HK-2 (cell line): Measurements from ENCODE around the gene PYGB.
"Not testable (repeated sequence)": the region's sequence is repeated elsewhere in the genome, so short reads cannot be mapped to it uniquely, and the experiment has no call there.

Experiments
- DNase-seq: peaks from one replicate; pipeline ENCODE4 v3.0.0-alpha.2; 2018; ENCODE audit not compliant: unreplicated experiment

The PYGB gene

DNA sequence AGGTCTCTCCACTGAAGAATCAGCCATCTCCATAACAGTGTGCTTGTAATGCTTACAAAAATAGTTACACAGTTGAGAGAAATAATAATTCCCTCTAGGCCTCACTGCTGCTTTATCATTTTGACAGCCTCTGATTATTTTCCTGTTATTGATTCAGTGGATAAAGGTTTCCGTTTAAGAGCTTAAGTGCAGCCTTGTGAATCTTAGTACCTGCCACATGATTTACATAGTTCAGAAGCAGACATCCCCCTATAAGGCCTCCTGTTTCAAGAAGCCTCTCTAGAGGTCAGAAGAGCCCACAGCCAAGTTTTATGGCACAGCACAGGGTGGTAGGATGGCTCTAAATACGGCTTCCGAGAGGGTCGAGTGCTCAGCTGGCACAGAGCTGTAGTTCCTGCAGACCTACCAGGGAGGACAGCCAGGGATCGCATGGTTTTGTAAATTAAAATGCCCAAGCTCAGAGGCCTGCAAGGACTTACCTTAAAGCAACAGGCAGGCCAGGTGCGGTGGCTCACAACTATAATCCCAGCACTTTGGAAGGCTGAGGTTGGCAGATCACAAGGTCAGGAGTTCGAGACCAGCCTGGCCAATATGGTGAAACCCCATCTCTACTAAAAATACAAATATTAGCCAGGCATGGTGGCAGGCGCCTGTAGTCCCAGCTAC lies 17.6 kb upstream of the PYGB start:
- DNase-seq = no peak

DNA sequence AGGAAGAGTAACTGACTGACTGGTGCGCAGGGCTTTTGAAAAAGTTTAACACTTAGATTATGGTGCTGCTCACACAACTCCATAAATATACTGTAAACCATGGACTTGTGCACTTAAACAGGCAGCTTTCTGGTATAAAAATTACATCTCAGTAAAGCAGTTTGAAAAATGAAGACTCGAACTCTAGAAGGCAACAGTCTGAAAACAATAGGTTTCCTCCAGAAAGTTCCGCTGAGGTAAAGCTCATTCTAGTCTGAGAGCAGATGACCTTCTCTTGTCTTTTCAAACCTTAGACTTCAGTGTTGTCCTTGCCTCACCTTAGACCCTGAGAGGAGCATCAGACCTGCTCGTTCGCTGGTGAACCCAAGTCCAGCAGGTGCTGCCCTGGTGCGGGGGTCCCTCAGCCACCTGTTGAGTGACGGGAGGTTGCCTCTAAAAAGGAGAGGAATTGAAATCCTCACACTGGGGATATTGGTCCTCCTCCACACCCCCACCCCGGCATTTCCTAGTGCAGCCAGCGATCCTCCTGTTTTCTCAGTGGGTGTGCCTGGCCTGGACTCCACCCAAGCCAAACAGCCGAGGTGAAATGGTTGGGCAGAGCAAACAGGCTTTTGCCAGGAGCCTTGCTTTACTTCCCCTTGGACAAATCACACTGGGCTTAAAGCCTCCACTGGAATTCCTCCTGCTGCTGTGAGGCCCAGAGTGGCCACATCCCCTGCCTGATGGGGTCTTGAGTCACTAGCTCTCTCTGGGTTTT lies 14.7 kb upstream of the PYGB start:
- DNase-seq = peak; percentile 66

DNA sequence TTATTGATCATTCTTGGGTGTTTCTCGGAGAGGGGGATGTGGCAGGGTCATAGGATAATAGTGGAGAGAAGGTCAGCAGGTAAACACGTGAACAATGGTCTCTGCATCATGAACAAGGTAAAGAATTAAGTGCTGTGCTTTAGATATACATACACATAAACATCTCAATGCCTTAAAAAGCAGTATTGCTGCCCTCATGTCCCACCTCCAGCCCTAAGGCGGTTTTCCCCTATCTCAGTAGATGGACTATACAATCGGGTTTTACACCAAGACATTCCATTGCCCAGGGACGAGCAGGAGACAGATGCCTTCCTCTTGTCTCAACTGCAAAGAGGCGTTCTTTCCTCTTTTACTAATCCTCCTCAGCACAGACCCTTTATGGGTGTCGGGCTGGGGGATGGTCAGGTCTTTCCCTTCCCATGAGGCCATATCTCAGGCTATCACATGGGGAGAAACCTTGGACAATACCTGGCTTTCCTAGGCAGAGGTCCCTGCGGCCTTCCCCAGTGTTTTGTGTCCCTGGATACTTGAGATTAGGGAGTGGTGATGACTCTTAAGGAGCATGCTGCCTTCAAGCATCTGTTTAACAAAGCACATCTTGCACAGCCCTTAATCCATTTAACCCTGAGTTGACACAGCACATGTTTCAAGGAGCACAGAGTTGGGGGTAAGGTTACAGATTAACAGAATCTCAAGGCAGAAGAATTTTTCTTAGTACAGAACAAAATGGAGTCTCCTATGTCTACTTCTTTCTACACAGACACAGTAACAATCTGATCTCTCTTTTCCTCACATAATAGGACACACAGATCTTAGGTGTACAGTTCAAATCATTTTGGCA lies 13.7 kb upstream of the PYGB start:
- DNase-seq = not testable (repeated sequence)

DNA sequence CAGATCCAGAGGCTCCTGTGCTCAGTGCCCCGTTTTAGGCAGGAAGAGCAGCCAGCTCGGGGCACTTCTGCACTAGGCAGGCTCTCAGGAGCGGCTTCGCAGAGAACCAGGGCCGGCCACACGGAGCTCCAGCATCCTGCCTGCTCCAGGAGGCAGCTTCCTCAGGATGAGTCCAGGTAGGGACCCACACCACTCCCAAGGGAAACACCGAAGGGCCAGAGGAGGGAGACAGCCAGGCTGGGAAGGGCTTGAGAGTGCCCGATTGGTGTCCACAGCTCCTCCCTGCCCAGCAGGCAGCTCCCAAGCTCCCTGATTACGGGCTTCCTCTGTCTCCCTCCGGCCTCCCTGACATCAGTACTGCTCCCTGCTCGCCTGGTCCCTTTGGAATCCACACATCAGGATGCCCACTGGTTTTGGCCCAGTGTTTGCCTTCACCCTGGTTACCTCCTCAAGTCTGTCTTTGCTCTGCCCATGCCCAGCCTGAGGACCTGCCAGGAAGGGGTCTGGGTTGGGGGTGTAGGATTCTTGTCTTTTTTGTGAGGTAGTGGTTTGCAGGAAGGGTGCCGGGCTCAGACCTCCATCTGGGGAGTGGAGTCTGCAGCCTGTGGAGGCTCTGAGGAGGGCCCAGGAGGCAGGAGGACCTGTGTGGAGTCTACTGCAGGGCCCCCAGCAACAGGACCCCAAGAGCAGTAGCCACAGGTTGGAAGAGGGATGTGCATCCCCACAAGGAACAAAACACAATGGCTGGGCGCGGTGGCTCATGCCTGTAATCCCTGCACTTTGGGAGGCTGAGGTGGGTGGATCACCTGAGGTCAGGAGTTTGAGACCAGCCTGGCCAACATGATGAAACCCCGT lies 11.2 kb upstream of the PYGB start:
- no peak for DNase-seq

DNA sequence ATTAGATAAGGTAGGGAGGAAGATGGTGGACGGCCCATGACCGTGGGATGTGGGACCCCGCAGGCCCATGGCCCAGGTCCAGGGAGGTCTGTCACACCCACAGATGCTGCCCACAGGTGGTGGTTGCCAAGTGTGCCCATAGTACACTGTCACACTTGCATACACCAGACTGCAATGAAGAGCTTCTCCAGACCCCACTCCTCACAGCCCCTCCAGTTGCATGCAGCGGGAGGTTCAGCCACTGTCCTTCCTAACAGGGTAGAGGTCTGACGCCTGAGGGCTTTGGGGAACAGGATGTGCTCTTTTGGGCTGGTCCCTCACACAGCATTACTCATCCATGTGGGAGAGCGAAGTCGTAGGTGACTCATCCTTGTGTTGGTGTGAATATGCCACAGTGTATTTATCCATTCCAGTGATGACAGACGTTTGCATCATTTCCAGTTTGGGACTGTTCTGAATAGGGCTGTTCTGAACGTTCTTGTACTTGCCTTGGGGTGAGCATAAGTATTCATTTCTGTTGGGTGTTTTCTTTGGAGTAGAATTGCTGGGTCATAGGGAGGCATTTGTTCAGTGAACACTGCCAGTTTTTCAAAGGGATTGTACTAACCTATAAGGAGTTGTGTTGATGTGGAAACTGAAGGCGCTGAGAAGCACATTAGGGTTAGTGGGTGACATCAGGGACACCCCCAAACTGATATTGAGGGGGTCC lies 10.1 kb upstream of the PYGB start:
- peak; percentile 81 for DNase-seq

DNA sequence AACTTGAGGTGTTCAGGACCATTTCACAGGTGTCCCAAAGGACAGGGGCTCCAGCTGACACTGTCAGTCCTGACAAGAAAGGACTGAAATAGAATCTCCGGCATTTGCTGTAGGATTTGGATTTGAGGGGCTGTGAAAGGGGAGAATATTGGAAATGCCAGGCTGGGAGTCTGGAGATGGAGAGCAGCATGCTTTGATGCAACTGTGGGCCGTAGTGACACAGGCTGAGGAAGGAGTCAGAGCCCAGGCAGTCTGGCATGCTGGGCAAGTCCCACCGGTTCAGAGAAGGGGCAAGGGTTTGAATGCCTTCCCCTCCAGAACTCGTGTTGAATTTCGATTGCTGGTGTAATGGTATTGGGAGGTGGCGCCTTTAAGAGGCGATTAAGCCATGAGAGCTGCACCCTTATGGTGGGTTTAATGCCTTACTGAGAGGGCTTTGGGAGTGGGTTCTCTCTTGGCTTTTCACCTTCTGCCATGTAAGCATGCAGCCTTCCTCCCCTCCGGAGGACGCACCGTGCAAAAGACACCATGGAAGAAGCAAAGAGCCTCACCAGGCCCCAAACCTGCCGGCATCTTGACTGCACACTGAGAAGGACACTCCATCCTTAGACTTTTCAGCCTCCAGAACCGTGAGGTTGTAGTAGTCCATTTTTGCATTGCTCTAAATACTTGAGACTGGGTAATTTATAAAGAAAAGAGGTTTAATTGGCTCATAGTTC lies 9.4 kb upstream of the PYGB start:
- DNase-seq = no peak

DNA sequence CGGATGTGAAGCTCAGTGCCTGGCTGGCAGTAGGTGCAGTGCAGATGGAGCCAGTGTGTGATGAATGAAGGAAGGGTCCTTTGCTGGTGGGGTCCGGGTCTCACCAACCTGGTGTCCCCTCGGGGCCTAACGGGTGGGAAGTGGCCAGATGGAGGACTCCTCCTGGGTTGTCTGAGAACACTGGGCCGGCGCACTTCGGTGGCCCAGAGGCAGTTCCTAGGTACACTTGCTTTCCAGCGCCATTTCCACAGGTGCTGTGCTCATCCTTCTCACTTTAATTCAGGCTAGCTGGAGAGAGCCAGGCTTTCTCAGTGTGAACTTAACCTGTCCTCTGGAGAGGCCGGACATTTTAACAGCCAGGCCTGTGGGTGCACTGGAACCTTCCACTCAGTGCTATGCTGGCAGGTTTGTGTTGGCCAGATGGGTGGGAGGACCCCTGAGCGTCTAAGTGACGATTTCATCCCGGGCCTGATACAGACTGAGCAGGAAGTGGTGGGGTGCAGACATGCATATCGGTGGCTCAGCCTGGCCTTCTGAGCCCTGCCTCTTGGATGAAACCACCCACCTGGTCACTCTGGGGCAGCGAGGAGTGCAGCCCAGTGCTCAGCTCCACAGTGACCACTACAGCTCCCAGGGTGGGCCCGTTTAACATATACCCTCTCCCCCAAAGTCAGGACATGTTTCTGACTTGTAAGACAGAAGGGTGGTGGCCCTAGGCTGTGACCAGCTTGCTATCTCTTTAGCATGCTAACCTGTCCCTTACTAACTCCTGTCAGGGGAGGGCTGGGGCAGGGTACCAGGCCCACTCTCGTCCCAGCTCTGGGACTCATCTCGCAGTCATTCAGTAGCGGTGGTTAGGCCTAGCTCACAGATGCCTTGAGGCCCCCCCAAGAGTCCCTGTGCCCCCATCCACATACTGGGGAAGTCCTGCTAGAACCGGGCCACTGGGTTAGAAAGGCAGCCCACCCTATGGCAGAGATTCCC lies 8.2 kb upstream of the PYGB start:
- peak; percentile 42 for DNase-seq

DNA sequence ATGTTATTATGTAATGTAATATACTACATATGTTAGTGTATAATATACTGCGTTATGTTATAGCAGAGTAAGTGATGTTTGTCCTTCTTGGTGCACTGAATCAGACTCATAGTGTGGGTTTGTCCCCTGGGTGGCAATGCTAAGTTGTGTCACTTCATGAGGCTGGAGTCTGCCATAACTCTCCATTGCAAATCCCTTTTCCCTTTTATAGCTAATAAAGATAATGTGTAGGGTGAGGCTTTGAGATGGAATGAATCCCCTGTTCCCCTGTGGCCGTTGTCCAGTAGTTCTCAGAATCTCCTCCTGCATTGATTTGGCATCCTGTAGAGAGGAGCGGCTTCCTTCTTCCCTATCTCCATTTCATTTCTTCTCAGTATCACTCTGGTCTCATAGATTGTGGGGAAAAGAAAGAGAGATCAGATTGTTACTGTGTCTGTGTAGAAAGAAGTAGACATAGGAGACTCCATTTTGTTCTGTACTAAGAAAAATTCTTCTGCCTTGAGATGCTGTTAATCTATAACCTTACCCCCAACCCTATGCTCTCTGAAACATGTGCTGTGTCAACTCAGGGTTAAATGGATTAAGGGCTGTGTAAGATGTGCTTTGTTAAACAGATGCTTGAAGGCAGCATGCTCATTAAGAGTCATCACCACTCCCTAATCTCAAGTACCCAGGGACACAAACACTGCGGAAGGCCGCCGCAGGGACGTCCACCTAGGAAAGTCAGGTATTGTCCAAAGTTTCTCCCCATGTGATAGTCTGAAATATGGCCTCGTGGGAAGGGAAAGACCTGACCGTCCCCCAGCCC lies 6.8 kb upstream of the PYGB start:
- DNase-seq = not testable (repeated sequence)

DNA sequence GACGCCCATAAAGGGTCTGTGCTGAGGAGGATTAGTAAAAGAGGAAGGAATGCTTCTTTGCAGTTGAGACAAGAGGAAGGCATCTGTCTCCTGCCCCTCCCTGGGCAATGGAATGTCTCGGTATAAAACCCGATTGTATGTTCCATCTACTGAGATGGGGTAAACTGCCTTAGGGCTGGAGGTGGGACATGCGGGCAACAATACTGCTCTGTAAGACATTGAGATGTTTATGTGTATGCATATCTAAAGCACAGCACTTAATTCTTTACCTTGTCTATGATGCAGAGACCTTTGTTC lies 6.3 kb upstream of the PYGB start:
- DNase-seq = not testable (repeated sequence)

DNA sequence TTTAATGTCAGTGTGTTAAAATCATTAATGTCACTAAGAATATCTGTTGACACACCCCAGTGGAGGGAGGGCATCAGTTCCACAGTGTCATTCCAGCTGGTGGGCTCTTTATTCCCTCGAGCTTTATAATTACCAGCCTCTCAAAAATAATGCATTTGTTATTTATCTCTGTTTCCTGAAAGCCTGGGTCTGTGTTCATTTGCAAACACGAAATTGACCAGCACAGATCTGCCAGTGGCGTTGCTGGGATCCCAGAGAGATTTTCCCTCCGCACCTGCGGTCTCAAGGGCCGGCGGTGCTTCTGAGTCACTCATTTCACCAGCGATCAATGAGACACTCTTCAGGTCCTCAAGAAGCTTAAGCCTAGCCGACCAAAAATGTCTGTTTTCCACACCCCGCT lies 5.7 kb upstream of the PYGB start:
- no peak for DNase-seq

DNA sequence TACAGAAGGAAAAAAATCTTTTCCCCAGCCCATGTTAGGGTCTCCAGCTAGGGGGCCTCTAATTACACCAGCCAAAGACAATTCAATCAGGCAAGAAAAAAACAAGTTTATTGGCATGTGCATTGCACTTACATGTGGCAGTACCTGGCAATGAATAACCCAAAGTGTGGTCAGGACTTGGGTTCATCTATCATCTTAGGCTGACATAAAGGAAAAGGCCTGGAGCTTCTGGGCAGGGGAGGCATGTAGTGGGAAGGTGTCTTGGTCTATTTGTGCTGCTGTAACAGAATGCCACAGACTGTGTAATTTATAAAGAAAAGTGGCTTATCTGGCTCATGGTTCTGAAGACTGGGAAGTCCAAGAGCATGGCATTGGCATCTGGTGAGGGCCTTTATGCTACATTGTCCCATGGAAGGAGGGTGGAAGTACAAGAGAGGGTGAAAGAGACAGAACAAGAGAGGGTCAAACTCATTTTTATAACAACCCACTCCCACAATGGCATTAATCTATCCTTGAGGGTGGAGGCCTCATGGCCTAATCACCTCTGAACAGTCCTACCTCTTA lies 4.4 kb upstream of the PYGB start:
- no peak for DNase-seq

DNA sequence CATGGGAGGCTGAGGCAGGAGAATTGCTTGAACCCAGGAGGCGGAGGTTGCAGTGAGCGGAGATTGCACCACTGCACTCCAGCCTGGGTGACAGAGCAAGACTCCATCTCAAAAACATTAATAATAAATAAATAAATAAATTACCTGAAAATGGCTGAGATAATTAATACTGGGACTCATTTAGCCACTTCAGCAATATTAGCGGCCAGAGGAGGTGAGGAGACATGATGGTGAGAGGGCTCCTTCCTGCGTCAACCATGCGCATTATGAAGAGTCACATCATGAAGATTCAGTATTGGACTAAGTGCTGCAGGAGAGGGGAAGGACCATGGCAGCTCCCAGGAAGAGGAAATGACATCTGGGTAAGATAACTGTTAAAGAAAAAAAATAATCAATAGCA lies 2.9 kb upstream of the PYGB start:
- DNase-seq = no peak

DNA sequence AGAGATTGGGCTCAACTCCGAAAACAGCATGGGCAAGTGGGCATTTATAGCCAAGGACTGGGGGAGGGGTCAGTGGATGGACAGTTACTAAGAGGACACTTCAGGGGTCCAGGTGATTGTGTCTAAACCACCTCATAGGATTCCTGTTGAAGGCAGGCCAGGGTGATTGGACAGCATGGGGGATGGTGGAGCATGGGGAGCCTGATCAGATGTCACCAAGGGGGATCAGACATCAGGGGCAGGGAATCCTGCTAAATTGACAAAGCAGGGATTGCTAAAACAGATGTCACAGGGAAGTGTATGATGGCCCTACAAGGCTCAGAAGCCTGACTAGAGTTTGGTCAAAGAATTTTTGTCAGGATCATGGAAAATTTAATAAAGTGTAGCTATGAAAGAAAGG lies 2.4 kb upstream of the PYGB start:
- DNase-seq = no peak

DNA sequence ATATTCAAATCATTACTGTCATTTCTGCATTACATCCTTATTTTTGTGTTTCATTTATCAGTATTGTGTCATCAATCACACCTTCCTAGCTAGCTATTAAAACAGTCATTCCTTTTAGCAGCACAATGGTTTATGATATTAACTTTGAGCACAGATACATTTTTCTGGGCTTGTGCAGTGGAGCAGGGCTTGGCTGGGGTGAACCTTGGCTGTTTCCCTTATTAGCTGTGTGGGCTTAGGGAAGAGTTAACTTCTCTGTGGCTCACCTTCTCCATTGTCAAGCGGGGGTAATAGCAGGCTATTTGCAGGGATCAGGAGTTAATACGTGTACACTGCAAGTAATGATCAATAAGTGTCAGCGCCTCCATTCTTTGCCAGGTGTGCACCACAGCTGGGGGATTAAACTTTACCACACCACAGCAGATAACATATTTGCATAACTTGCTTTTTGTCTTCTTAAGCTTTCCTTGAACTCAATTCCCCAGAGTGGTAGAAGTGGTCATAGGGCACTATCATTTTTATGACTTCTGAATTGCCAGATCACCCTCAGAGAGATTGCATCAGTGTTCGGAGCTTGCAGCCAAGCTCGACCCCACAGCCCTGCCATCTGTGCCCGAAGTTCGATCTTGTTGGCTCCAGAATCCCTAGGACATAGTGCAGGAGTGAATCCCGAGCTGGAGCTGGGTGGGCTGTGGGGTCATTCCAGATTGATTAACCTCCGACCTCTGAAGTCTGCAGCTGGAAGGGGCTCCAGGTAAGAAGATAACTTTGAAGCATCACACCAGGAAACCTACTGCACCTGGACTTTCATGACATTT lies 1.5 kb upstream of the PYGB start:
- DNase-seq = no peak

DNA sequence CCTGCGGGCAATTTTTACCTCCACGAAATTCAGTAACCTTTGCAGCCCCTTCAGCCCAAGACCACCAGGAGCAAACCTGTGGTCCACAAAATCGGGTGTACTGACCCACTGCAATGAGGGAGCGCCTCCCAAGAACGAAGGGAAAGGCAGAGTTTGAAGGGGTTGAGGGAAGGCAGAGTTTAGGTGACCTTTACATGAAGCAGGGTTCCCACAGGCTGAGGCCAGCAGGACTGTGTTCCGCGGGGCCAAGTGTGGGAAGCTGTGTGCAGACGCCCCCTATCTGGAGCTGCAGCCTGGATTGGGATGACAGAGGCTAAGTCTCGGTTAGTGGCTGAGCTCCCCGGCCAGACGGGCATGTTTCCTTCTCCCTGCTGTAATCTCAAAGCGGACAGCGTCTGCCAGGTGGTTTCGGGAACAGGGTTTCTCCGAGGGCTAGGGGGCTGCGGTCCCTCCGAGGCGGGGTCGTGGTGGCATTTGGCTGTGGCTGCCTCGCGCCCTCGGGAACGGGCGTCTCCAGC lies 826 bp upstream of the PYGB start:
- peak; percentile 77 for DNase-seq

DNA sequence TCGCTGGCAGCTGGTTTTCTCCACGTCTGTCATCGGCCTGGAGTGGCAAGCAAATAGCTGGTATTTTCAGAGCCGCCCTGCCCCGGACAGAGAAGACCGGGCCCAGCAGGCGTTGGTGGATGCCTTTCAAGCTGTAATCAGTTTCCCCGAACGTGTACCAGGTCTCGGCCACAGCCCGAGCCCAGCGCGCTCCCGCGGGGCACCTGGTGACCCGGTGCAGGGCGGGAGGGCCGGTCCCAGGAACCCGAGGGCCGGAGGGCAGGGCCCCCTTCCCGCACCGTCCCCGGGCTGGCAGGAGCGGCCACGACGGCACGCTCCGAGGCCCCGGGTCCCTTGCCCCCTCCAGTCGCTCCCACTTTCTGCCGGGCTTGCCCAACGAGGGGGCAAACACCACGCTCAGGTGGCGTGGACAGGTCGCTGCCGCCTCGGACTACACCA lies 348 bp upstream of the PYGB start:
- peak; percentile 70 for DNase-seq

DNA sequence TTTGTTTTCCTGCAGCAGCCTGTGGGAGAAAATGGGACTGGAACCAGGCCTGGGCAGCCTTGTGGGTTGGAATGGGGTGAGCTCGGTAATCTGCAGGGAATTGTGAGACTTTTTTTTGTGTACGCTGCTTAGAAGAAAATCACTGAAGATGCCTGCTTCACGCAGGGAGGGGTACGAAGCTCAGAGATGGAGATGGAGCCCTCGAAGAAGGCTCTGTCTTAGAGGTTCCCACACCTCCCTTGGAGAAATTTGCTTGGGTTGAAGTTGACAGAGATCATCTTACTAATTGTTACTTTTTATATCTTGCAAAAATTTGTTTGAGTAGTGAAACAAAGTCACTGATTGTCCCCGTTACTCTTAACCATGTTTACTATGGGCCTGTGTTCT lies 894 bp downstream of the PYGB start:
- no peak for DNase-seq
